Nephron (organoid): Measurements from ENCODE around the gene ROS1.

Experiments used
- H3K27ac Mint-ChIP-seq, 3 experiments: 2 replicates each; pipeline ENCODE4 v1.8.0; 2020; ENCODE audit warnings: mixed read lengths in 3 of 3, mild to moderate bottlenecking in 2 of 3, moderate library complexity in 1 of 3
- H3K27me3 Mint-ChIP-seq: 2 replicates; pipeline ENCODE4 v1.8.0; 2021; ENCODE audit warnings: low read depth, mild to moderate bottlenecking, moderate library complexity, mixed read lengths
- H3K36me3 Mint-ChIP-seq: 2 replicates; pipeline ENCODE4 v1.8.0; 2020; ENCODE audit warnings: low read depth, mixed read lengths
- H3K4me1 Mint-ChIP-seq: 2 replicates; pipeline ENCODE4 v1.8.0; 2020; ENCODE audit warnings: mixed read lengths
- H3K4me3 Mint-ChIP-seq, 3 experiments: 2 replicates each; pipeline ENCODE4 v1.8.0; 2020; ENCODE audit warnings: mild to moderate bottlenecking in 3 of 3, mixed read lengths in 3 of 3, moderate library complexity in 2 of 3
- H3K9me3 Mint-ChIP-seq: 2 replicates; pipeline ENCODE4 v1.8.0; 2020; ENCODE audit warnings: mixed read lengths
- TF ChIP-seq, protein P1 (sequence below), 3 experiments: fragments of 200-600 bp; sonication (generic); IDR thresholded peaks; one replicate each; pipeline ENCODE4 v1.5.0; 2021; ENCODE audit warnings: antibody characterized with exemption in 3 of 3; ENCODE audit not compliant: unreplicated experiment in 3 of 3

ROS1 gene

DNA sequence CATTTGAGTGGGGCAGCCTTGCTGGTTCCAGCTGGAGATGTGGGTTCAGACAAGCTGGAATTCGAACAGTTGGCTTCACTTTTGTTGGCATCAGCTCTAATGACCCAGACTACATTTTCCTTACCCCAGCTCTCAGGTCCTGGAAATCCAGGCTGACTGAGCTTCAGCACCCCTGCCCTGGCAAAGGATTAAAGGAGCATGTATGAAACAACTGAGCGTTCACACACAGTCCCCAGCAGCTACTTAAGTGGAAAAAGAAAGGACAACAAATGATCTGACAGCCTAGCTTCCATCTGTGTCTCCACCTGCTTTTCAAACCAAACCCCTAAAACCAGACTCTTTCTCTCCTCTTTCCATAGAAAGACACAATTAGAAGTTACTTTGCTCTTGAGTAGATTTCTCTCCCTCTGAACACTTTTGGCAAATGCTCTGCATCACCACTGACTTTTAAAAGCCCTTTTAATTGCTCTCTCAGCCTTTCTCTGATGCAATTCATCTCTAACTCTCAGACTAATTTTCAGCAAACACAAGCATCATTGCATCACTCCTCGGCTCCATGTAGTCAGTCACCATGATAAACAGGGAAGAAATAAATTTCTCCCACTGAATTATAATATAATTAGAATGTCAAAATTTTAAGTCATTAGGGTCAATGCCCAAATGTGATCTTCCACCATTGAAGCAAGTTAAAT, 28.1 kb downstream of the ROS1 start:
- H3K4me3 Mint-ChIP-seq: no peak overlapping the region

DNA sequence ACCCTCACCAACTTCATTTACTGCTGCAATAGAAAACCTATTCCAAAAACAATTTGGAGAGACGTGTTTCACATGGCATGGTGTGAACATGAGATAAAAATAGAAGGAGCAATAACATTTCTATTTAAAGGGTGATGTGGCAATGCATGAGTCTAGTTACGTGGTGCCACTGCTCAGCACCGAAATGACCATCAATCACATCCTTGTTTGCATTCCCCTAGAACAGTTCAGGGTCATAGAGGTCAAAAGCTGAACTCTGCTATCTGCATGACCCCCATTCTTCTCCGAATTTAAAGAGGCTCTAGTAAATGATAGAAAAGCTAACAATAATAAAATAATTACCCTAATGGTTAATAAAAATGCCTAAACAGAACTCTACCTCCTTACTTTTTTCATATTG, 29.5 kb downstream of the ROS1 start:
- Mint-ChIP-seq H3K27ac (no peak overlapping the region), H3K36me3 (no peaks in the 10 kb centered on the region), H3K27me3 (no peaks in the 10 kb centered on the region), H3K4me3 (no peak overlapping the region), H3K4me1 (no peaks in the 10 kb centered on the region), H3K9me3 (no peaks in the 10 kb centered on the region)
- TF ChIP-seq, protein P1, sequence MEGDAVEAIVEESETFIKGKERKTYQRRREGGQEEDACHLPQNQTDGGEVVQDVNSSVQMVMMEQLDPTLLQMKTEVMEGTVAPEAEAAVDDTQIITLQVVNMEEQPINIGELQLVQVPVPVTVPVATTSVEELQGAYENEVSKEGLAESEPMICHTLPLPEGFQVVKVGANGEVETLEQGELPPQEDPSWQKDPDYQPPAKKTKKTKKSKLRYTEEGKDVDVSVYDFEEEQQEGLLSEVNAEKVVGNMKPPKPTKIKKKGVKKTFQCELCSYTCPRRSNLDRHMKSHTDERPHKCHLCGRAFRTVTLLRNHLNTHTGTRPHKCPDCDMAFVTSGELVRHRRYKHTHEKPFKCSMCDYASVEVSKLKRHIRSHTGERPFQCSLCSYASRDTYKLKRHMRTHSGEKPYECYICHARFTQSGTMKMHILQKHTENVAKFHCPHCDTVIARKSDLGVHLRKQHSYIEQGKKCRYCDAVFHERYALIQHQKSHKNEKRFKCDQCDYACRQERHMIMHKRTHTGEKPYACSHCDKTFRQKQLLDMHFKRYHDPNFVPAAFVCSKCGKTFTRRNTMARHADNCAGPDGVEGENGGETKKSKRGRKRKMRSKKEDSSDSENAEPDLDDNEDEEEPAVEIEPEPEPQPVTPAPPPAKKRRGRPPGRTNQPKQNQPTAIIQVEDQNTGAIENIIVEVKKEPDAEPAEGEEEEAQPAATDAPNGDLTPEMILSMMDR (IDR thresholded peaks at IDR 0.05; ENCODE audit: unreplicated experiment in 3 of 3): no peak

More for the DNA sequence above, 28.1 kb downstream of the ROS1 start:
- TF ChIP-seq, protein P1 (IDR thresholded peaks at IDR 0.05; ENCODE audit: unreplicated experiment in 3 of 3): no peak
- Mint-ChIP-seq H3K4me1 (no peaks in the 10 kb centered on the region), H3K27me3 (no peaks in the 10 kb centered on the region), H3K9me3 (no peaks in the 10 kb centered on the region), H3K27ac (no peak overlapping the region), H3K36me3 (no peaks in the 10 kb centered on the region)

DNA sequence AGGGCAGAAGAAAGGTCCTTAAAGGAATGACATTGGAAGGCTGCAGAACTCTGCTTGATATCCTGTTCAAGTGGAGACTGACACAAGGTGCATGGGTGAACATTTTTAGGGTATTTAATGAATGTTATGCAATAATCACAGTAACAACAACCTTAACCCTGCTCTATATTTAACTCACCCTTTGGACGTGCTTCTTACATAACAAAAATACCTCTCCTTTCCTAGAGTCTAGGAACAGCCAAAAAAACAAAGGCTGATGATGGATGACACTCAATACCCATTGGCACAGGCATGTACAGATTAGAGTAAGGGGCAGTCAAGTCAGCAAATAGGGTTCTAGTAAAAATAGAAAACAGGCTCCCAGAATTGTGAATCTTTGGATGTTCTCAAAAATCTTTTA, 30.6 kb downstream of the ROS1 start:
- Mint-ChIP-seq H3K27ac (no peak overlapping the region), H3K4me3 (no peak overlapping the region), H3K27me3 (no peaks in the 10 kb centered on the region), H3K36me3 (no peaks in the 10 kb centered on the region), H3K9me3 (no peaks in the 10 kb centered on the region), H3K4me1 (no peaks in the 10 kb centered on the region)
- TF ChIP-seq, protein P1 (IDR thresholded peaks at IDR 0.05; ENCODE audit: unreplicated experiment in 3 of 3): no peak

DNA sequence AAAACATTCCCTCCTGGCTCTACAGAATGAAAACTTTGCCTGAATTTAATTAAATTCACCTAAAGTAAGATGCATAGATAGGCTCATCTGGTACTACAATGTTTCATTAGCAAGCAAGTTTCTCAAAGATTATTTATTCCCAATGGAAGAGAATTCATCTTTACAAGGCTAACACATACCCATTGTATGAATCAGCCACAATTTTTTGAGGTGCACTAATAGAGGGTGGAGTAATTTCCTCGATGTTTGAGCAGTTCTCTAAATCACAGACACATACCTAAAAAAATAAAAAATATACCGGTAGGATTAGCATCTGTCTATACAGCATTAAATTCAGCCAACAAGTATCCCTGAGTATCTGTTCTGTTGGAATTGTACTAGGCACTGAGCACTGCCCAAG, 32.7 kb downstream of the ROS1 start:
- Mint-ChIP-seq H3K9me3 (no peaks in the 10 kb centered on the region), H3K27ac (no peak overlapping the region), H3K36me3 (no peaks in the 10 kb centered on the region), H3K27me3 (no peaks in the 10 kb centered on the region), H3K4me1 (no peaks in the 10 kb centered on the region), H3K4me3 (no peak overlapping the region)
- TF ChIP-seq, protein P1 (IDR thresholded peaks at IDR 0.05; ENCODE audit: unreplicated experiment in 3 of 3): no peak

DNA sequence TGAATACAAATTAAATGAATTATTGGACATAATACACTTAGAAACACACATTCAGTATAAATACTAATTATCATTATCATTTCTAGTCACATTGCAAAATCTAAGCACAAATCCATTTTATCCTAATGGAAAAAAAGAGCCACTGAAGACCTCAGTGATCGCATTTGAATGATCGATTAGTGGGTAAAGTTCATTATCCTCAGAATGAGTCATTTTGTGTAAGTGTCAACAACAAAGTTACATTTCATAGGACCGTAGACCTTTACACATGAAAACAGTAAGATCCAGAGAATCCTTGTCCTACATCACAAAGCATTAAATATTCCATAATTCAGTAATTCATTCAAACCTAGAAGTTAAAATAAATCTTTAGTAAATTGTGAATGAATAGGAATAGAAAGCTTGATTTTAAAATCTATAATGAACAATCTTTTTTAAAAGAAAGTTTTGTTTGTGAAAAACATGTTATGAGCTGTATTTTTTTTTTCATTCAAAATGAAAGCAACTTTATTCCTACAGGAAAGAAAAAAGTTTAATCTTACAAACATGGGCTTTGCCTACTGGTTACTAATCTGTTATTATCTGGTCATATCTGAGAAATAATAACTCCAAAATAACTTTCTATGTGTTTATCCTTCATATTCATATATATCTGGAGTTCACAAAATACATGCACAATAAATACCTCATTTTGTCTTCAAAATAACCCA, 33.7 kb downstream of the ROS1 start:
- Mint-ChIP-seq H3K4me1 (no peaks in the 10 kb centered on the region), H3K36me3 (no peaks in the 10 kb centered on the region), H3K27me3 (no peaks in the 10 kb centered on the region), H3K27ac (no peak overlapping the region), H3K4me3 (no peak overlapping the region), H3K9me3 (no peaks in the 10 kb centered on the region)
- TF ChIP-seq, protein P1 (IDR thresholded peaks at IDR 0.05; ENCODE audit: unreplicated experiment in 3 of 3): no peak
